Measurements from ENCODE around the gene C2orf74.

GRCh38 chr2:61144697-61145268 is 17.2 kb upstream of the C2orf74 start:
- TF ChIP-seq, protein P1, sequence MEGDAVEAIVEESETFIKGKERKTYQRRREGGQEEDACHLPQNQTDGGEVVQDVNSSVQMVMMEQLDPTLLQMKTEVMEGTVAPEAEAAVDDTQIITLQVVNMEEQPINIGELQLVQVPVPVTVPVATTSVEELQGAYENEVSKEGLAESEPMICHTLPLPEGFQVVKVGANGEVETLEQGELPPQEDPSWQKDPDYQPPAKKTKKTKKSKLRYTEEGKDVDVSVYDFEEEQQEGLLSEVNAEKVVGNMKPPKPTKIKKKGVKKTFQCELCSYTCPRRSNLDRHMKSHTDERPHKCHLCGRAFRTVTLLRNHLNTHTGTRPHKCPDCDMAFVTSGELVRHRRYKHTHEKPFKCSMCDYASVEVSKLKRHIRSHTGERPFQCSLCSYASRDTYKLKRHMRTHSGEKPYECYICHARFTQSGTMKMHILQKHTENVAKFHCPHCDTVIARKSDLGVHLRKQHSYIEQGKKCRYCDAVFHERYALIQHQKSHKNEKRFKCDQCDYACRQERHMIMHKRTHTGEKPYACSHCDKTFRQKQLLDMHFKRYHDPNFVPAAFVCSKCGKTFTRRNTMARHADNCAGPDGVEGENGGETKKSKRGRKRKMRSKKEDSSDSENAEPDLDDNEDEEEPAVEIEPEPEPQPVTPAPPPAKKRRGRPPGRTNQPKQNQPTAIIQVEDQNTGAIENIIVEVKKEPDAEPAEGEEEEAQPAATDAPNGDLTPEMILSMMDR (IDR thresholded peaks at IDR 0.05) = peak in 1 of 5 experiments; percentile 23
- peak in 1 of 2 donors; percentile 70 for TF ChIP-seq POLR2A (IDR thresholded peaks at IDR 0.05)
- peak; percentile 93 to 95 for TF ChIP-seq EP300 (IDR thresholded peaks at IDR 0.05)
